NT2/D1 (cell line): ENCODE data around the gene AKR1E2.

Source experiments
- YY1 ChIP-seq: IDR thresholded peaks from 2 replicates; pipeline ENCODE4 v1.6.1; 2011; ENCODE audit not compliant: insufficient read length, insufficient read depth
- ZNF274 ChIP-seq: IDR thresholded peaks from 2 replicates; pipeline ENCODE4 v1.6.1; 2011; ENCODE audit warnings: mild to moderate bottlenecking, low read depth, low read length

- no peak for TF ChIP-seq ZNF274
- no peak for TF ChIP-seq YY1
Measured at GRCh38 chr10:4828005-4828404, 2.0 kb downstream of the AKR1E2 start.
